HG03280 (cell line): ENCODE measurements around the gene AXIN2.

ENCODE experiments used
- ATAC-seq: cut with Tn5 transposase; IDR thresholded peaks from one replicate; pipeline ENCODE4 v1.9.1; 2021; ENCODE audit warnings: mild to moderate bottlenecking, moderate library complexity; ENCODE audit not compliant: unreplicated experiment

AXIN2 gene

DNA sequence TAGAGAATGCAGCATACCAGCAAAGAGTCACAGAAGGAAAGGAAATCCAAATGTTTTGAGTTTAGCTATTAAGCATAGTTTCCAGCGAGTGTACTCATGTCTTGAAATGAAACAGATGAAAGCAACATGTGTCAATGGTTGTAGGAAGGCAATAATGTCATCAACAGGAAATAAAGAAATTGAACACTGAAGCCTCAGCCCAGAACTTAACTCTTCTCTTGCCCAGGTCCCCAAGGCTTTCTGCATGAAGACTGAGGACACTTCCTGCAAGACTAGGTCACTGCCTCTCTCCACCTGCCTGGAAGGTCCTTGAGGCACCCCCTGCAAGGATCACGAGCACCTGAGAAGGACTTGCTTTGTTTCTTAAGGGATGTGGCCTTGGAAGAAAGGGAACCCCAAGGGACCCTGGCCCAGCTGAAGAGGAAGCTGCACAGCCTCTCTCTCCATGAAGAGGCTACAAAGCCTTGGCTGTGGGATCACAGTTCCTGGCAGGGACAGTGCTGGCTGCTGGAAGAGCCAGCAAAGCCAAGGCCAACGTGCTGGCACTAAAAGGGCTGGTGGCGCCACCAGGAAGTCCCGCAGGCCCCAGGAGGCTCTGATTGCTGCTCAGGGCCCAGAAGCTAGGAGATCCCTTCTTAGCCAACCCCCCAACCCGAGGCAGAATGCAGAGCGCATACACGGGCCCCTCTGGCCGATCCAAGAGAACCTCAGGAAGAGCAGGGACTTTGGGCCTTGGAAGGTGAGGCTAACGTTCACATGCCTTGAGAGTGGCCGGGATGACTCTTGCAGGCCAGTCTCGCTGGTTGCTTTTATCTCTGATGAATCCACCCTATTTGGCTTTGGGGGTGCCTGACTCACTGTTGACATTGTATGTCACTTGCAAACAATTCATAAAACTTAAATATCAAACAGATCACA, 23.4 kb upstream of the AXIN2 start:
- no peak for ATAC-seq

DNA sequence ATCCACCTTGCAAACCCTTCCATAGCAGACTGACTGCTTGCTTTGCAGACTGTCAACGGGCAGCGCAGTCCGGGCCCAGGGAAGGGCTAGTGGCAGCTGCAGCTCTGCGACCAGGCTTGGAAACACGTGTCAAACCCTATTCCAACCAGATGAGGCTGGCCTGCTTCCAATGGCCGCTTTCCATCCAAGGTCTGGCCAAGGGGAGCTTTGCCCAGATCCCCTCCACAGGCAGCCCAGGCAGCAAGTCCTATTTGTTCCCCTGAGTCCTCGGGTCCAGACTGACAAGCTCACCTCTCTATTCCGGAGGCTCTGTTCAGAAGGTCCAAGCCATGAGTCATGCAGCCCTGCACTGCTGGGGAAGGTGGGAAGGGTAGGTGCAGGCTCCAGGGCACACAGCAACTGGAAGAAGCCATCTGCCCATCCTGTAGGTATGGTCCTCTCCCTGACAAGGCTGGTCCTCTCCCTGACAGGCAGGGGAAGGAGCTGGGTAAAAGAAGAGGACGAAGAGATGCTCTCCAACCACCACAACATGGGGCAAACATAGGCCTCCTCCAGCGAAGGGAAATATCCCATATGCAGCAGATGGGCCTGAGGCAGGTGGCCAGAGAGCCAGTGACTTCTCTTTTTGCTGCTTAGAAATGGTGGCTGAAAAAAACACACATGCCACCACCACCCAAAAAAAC, 22.6 kb upstream of the AXIN2 start:
- no peak for ATAC-seq

DNA sequence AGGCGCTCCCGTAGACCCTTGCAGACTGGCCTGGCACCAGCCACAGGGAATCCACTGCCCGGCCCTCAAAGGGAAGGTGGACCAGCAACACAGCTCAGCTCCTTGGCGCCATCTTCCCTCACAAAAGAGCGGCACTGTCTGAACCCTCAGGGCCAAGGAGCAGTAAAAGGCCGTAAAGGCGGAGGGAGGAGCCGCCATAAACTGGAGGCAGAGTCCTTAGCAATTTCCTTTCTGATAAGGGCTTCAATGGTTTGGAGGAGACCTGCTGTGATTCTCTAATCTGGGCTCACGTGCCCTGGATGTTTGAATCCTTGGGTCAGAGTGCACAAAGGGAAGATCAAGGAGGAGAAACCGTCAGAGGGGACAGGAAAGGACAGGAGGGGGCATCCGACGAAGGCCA, 15.5 kb upstream of the AXIN2 start:
- no peak for ATAC-seq

DNA sequence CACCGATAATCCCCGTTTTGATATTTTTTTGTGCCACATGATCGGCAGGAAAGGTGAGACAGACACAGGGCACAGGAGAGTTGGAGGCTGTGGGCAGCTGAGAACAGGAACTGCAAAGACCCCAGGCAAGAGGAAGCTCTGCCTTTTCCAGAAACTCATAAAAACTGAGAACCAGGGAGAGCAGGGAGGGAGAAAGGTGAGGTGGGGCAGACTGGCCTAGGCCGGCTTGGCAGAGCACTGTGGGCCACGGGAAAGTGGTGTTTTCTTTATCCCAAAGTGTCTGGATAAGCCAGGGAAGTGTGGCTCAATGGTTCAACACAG, 11.8 kb upstream of the AXIN2 start:
- ATAC-seq = no peak

DNA sequence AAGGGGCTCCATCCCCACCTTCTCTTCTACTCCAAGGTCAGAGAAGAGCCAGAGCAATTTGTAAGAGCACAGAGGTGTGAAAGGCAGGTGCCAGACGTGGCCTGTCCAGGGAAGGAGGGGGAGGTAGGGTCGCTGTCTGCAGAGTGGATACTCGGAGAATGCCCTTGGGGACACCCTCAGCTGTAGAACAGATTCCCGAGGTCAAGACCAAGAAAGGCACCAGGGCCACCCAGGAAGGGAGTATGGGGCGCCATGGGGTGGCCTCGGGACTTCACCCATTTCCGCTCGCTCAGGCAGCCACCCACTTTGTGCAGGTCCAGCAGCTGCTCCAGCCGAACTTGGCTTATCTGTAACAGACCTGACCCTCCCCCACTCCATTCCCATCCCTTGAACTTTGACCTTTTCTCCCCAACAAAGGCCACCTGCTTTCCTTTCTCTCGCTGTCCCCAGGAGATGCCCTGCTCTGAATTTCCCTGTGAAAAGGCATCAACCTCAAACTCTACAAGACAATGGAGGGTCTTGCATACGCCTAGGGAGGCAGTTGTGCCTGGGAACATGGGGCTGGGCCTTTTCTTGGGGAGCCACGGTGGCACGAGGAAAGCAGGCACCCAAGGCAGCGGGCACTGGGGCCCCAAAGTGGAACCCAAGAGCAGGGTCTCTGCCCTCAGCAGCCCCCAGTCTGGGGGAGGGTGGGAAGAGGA, 11.3 kb upstream of the AXIN2 start:
- ATAC-seq = no peak

DNA sequence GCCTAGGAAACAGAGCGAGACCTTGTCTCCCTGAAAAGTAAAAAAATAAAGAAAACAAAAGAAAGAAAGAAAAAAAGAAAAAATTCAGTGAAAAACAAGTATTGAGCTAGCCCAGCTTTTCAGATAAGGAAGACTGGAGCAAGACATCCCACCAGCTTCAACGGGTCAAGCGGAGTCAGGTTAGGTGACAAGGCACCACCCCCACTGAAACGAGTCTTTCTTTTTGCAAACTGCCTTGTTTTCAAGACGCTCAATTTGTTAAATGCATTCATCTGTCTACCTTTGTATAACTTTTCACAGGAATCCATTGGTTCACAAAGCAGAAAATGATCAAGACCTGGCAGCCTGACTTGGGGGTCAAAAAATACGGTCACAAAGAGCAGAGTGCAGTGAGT, 10.7 kb upstream of the AXIN2 start:
- no peak for ATAC-seq

DNA sequence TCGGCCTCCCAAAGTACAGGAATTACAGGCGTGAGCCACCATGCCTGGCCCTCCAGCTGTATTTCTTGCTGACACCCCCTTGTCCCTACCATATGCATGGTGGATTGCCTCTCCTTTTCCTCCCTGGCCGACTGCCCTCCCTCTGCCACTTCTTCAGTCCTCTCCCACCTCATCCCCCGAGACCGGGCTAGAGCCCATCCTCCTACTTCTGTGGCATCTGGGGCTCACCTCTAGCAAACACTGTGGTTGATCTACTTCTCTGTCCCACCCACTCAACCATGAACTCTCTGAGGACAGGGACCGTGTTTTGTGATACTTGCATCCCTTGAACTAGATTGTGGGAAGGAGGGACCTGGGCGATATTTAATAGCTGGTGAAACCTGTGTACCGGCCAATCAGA, 7.5 kb upstream of the AXIN2 start:
- ATAC-seq = no peak

DNA sequence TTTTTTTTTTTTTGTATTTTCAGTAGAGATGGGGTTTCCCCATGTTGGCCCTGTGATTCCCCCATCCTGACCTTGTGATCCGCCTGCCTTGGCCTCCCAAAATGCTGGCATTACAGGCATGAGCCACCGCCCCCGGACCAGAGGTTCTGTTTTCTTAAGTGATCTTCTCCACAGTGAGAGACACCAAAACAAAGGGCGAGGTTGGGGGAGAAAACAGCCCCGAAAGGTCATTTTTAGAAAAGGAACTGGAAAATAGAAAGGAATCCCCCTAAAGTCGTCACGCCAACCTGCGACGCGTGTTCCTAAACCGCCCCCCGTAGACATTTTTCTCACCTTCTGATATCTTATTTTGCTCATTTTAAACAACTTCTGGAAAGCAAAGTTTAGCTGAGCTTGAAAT, 6.1 kb upstream of the AXIN2 start:
- ATAC-seq = no peak

DNA sequence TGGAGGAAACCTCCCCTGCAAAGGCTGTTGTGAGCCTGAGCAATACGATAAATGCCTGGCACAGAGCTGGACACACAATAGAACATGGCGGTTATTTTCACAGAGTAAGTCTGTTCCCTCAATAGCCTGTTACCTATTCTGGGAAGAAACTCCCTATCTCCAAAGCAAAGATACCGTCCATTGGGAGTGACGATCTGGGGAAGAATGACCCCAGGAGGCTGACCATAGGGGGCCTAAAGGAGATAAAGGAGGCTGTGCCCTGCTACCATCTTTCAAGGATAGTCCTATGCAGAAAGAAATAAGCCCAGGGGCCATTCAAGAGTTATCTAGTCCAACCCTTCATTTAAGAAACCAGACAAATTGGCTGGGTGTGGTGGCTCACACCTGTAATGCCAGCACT, 4.1 kb upstream of the AXIN2 start:
- ATAC-seq = no peak

DNA sequence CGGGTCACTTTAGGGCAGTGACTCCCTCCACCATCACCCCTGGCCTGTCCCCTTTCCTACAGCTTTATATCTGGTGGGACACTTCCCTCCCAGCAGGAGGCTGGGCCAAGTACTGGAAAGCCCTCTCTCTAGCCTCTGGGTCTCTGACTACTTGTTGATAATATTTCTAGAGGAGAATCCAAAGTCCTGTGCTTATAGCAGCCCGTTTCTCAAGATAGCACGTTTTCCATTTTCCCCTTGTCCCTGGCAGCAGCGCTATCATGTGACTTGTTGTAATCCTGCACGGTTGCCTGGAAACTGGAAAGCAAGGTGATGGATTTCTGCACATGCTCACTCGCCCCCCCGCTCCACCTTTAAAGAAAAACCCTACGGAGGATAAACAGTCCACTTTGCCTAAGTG, 3.3 kb upstream of the AXIN2 start:
- ATAC-seq = no peak

DNA sequence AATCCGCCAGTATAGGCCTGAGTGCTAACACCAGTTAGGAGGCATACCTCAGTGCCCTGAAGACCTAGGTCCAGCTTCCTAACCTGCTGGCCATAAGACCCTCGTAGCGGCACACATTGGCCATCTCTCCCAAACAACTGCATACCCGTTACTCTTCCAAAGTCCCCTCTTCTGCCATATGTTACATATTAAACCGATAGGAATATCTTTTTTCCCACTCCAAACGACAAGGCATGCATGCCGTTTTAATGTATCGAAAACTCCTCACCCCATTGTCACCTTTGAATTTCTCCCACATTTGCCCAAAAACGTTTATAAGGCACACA, 721 bp upstream of the AXIN2 start:
- no peak for ATAC-seq

DNA sequence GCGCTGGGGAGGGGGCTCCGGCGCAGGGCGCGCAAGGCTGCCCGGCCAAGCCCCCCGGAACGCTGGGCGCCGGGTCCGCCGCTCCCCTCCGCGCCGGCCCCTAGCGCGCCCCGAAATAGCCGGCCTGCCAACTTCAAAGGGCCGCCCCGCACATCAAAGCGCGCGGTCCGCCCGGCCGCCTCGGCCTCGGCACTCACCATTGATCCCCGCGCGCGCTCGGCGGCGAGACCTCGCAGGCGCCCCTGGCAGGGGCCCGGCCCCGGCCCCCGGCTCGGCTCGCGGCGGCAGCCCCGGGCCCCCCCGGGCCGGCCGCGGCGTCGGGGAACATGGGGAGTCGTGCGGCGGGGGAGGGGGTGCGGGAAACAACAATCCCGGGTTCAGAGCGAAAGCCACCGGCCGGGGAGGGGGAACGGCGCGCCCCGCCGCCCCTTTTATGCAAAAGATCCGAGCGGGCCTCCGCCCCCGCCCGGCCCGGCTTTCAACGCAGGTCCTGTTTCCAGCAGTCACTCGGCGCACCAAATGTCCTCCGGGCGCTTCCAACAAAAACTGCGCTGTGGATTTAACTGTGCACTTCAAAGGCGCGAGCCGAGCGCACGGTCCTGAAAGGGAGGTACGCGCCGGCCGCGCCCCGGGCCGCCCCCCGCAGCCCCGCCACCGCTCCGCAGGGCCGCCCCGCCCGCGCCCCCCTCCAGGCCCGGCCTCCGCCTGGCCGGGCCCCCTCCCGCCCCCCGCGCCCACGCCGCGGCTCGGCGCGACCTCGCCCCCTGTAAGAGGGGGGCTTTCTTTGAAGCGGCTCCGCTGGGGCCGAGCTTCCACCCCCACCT, 608 bp downstream of the AXIN2 start:
- peak; percentile 34 for ATAC-seq

DNA sequence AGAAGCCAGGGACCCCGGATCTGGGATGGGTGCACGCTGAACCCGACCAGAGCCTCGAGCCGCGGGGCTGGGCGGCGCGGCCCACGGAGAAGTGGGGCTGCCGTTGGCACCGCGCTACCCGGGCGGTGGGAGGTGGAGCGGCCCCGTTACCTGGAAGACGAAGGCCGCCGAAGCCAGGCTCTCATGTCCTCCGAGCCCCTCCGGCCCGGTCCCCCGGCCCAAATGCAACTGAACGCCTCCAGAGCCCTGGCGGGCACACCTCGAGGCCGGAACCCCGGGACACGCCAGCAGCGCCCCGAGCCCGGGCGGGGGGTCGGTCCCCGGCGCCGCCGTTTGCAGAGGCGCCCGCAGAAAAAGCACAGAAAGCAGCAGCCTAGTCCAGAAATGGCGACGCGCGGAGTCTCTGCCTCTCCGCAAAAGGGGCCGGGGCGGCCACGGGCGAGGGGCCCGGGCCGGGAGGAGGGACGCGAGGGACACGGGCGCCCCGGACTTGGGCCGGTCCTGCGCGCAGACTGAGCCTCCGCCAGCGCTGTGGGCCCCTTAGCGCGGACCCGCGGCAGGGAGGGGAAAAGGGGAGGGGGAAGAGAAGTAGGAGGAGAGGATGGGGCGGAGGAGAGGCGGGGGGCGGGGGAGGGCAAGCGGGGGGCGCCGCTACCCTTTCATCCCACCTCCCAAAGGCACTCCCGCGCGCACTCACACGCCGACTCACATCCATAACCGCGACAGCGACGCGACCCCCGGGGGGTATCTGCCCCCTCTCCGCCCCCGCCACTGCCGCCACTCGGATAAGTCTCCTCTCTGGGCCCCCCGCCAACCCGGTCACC, 1.4 kb downstream of the AXIN2 start:
- no peak for ATAC-seq

DNA sequence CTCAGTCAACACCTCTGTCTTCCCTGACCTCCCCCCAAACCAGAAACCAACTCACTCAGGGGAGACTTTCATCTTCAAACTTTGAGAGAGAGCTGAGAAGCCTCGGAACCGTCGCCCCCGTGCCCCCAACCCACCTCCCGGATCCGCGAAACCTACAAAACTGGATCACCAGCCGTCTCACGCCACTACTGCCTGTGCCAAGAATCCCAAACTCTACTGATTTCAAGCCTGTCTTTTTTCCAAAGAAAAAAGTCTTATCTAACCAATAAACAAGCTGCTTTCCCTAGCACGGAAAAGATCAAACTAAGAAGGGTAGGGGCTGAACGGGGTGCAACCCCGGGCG, 2.0 kb downstream of the AXIN2 start:
- ATAC-seq = no peak

DNA sequence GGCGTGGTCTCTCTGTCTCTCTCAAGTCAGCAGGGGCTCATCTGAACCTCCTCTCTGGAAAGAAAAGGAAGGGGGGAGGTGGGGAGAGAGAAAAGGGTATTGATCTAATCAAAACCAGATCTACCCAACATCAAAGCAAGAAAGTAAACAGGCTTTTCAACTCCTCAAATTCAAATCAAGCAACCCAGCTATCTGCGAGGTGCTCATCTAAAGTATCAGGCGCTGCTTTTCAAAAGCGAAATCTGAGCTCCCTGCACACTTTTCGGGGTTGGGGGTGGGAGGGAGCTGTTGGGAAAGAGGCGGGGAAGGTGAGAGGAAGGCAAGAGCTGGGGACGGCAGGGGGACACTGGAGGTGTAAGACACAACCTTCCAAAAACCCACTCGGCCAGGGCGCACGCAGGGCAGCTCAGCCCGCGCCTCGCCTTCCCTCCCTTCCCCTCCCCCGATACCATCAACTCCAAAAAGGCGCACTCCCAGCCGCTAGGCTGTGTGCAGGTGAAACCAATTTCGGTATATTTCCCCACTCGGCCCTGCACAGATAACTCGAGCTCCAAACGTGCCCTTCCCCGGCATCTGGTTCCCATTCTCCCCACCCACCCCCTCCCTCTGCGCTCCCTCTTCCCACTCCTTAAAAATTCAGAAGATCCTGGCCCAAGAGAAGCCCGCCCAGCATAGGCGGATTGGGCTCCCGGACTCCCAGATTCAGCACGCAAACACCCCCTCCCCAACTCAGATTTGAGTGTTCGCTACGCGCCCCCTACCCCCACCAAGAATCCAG, 2.6 kb downstream of the AXIN2 start:
- no peak for ATAC-seq

DNA sequence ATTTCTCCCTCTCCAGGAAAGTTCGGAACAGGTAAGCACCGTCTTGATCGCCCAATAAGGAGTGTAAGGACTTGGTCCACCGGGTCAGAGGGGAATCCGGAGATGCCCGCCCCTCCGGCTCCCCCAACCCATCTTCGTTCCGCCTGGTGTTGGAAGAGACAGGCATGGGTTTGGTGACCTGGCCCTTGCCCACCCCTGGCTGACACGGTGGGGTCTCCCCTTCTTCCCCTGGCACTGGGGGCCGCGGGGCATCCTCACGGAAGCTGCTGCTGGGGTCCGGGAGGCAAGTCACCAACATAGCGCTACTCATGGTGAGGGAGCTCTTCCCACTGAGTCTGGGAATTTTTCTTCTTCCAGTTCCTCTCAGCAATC, 3.2 kb downstream of the AXIN2 start:
- ATAC-seq = no peak

DNA sequence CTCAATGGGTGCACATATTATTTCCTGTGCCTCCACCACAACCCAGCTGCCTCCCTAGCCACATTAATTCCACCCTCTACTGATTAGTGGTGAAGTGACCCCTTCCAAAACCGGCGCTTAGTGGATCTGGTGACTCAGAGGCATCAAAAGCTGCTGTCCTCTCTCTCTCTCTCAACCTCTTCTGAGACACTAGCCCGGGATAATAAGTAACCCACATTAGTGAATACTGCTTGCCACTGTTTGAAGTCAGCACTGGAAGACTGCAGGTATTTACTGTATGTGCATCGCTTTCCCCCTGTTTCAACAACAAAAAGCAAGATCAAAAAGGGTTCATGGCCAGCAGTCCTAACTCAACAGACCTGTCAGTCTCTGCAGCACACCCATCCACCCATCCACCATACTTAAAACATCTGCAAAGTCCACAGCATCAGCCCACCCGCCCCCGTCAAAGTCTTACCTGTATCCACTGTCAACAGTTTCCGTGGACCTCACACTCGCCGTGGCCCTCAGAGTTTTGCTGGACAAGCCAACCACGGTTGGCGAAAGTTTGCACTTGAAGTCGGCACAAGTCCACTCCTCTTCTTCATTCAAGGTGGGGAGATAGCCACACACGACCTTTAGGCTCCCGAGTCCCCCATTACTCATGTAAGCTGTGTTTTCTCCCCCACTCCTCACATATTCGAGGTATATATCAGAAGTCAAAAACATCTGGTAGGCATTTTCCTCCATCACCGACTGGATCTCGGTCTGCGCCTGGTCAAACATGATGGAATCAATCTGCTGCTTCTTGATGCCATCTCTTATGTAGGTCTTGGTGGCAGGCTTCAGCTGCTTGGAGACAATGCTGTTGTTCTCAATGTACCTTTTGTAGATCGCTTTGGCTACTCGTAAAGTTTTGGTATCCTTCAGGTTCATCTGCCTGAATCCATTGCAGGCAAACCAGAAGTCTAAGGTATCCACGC, 3.8 kb downstream of the AXIN2 start:
- ATAC-seq = no peak

DNA sequence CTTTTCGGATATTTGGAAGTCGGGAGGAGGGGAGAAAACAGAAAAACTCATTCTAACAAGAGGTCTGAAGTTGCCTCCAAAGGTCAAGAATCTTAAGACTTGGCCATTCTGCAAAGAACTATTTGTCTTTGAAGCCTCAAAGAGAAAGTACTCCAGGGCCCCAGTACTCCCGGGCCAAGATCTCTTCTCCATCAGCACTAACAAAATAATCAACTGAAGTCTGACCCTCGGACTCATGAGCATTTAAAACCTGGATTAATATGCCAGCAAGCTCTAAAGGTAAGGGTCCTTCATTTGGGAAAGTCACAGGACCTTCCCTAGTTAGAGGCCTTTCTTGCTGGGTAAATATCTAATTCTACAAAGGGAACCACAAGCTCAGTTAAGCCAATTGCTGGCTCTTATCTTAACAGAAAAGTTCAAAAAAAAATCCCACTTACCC, 4.5 kb downstream of the AXIN2 start:
- no peak for ATAC-seq
